Skin of body (tissue), 2 donors: ENCODE results near the gene APLP2. TPM values are rescaled to one million over a fixed set of nuclear protein-coding genes. Genes with fewer than 3 reads are reported as not detected.
"Not testable (repeated sequence)": the region's sequence is repeated elsewhere in the genome, so short reads cannot be mapped to it uniquely, and the experiment has no call there.

Experiments used
- DNase-seq: peaks from one replicate; lab custom pipeline; 2025; lab: John Stamatoyannopoulos, UW
- total RNA-seq: library from RNA; depleted of rRNA; stranded (reverse); fragments of >200 nt; gene quantifications from one replicate; pipeline ENCODE4 v1.2.3, GENCODE V29; 2014

APLP2 gene
- total RNA-seq, 1 donor from 2014 or later: 186 TPM

- not testable (repeated sequence) for DNase-seq
These were observed 20.8 kb downstream of the APLP2 start for GRCh38 chr11:130090517-130090916.

GRCh38 chr11:130091169-130091568, 21.5 kb downstream of the APLP2 start:
- DNase-seq: not testable (repeated sequence)

- DNase-seq: no peak
These were observed 23.0 kb downstream of the APLP2 start for GRCh38 chr11:130092661-130093060.

- no peak for DNase-seq
These were observed 24.9 kb downstream of the APLP2 start for GRCh38 chr11:130094614-130095013.

- DNase-seq: no peak
These were observed 25.6 kb downstream of the APLP2 start for GRCh38 chr11:130095326-130095725.

- DNase-seq: no peak
These were observed 26.3 kb downstream of the APLP2 start for GRCh38 chr11:130096042-130096441.

- DNase-seq: no peak
These were observed 27.1 kb downstream of the APLP2 start for GRCh38 chr11:130096823-130097222.

- no peak for DNase-seq
These were observed 27.6 kb downstream of the APLP2 start for GRCh38 chr11:130097285-130097684.

- no peak for DNase-seq
These were observed 29.7 kb downstream of the APLP2 start for GRCh38 chr11:130099356-130099755.

- peak; percentile 55 for DNase-seq
These were observed 30.8 kb downstream of the APLP2 start for GRCh38 chr11:130100381-130101095.

GRCh38 chr11:130101661-130102060, 32.0 kb downstream of the APLP2 start:
- peak; percentile 30 for DNase-seq

GRCh38 chr11:130102301-130103249, 32.9 kb downstream of the APLP2 start:
- DNase-seq: no peak

GRCh38 chr11:130103296-130103814, 33.7 kb downstream of the APLP2 start:
- peak; percentile 34 for DNase-seq

- no peak for DNase-seq
These were observed 36.7 kb downstream of the APLP2 start for GRCh38 chr11:130106381-130106780.

- not testable (repeated sequence) for DNase-seq
These were observed 39.0 kb downstream of the APLP2 start for GRCh38 chr11:130108671-130109070.

- no peak for DNase-seq
These were observed 39.7 kb downstream of the APLP2 start for GRCh38 chr11:130109386-130109785.

GRCh38 chr11:130110339-130111108, 40.8 kb downstream of the APLP2 start:
- no peak for DNase-seq

GRCh38 chr11:130112071-130112830, 42.6 kb downstream of the APLP2 start:
- DNase-seq: no peak

- no peak for DNase-seq
These were observed 44.6 kb downstream of the APLP2 start for GRCh38 chr11:130114281-130114680.

GRCh38 chr11:130114726-130115125, 45.0 kb downstream of the APLP2 start:
- DNase-seq: no peak

GRCh38 chr11:130115218-130115617, 45.5 kb downstream of the APLP2 start:
- no peak for DNase-seq
